ENCODE data around the gene CRACR2B.
A peak's percentile ranks its signal among the peaks of the same experiment; 100 is the strongest.

Gene CRACR2B

GRCh38 chr11:847876-848275, 20.2 kb downstream of the CRACR2B start:
- Histone ChIP-seq H3K4me3 (ENCODE audit: low read depth in 1 of 2, low read length in 2 of 2) (no peak overlapping the region), H3K27me3 (ENCODE audit: control insufficient read depth in 1 of 2, insufficient read depth in 2 of 2, low read length in 2 of 2) (peaks cover 0 to 23% of the 10 kb centered on the region in 2 donors), H3K4me1 (ENCODE audit: insufficient read depth, low read length) (peaks cover 31% of the 10 kb centered on the region)

DNA sequence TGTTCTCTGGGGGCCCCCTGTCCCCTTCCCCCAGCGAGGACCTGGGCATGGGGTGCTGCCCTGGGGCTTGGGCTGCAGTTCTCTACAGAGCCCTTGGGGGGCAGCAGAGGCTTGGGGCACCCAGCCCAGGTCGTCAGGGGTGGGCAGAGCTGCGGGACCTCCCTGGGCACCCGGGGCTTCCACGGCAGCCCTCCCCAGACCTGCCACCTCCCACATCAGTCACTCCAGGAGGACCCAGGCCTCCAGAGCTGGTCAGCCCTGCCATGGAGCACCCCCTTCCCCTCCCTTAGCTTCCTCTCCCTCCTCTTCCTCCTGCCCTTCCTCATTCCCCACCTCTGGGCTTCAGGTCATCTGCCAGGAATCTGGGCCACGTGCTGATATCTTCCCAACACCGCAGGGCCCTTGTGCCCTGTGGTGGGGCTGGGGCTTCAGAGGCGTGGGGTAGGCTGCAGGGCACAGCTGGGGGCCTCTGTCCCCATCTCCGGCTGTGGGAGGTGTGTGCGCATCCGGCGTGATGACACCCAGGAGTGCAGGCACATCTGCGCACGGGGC, 20.7 kb downstream of the CRACR2B start:
- H3K27ac ChIP-seq (ENCODE audit: low read depth, low read length), result no peak overlapping the region
- H3K4me3 ChIP-seq (ENCODE audit: low read depth in 1 of 2, low read length in 2 of 2), result peak overlapping the region in 1 of 2 donors; percentile 14
- H3K4me1 ChIP-seq (ENCODE audit: insufficient read depth, low read length), result peaks cover 31% of the 10 kb centered on the region
- H3K9me3 ChIP-seq (ENCODE audit: low read length), result no peaks in the 10 kb centered on the region
- H3K9ac ChIP-seq (ENCODE audit: low read length), result no peak overlapping the region
- peaks cover 6% of the 10 kb centered on the region for H3K36me3 ChIP-seq (ENCODE audit: insufficient read depth, low read length)
- H3K27me3 ChIP-seq (ENCODE audit: control insufficient read depth in 1 of 2, insufficient read depth in 2 of 2, low read length in 2 of 2), result peaks cover 0 to 23% of the 10 kb centered on the region in 2 donors

More at GRCh38 chr11:847876-848275, 20.2 kb downstream of the CRACR2B start:
- H3K9ac ChIP-seq (ENCODE audit: low read length), result no peak overlapping the region
- H3K27ac ChIP-seq (ENCODE audit: low read depth, low read length), result no peak overlapping the region
- no peaks in the 10 kb centered on the region for H3K9me3 ChIP-seq (ENCODE audit: low read length)
- H3K36me3 ChIP-seq (ENCODE audit: insufficient read depth, low read length), result peaks cover 6% of the 10 kb centered on the region

DNA sequence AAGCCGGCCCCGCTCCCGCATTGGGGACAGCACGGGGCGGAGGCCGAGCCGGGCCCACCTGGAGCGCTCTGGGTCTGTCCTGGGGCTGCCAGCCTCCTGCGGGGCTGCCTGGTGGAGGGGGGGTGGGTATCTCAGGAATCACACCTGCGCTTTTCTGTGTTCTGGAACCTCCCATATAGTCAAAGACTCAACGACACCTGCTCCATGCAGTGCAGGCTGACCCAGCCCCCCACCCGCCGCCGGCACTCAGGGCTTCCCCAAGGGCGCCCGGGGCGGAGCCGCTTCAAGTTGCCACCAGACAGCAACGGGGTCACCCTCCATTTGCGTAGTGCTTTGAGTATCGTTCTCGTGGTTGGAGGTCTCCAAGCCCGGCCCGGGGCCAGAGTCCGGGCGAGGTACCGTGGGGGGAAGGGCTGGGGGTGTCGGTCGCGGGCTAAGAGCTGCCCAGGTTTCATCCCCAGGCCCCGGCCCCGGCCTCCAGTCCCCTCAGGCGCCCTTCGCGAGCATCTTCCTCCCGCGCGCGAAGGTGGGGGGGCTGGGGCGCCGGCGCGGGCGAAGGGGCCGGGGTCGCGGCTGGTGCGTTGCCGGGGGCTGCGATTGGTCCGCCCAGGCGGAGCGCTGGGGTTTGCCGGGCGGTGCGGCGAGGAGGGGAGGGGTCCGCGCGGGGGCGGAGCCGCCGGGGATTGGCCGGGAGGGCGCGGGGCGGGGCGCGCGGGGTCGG, 21.5 kb downstream of the CRACR2B start:
- Histone ChIP-seq H3K36me3 (ENCODE audit: insufficient read depth, low read length) (peaks cover 6% of the 10 kb centered on the region), H3K9me3 (ENCODE audit: low read length) (no peaks in the 10 kb centered on the region), H3K4me1 (ENCODE audit: insufficient read depth, low read length) (peaks cover 24% of the 10 kb centered on the region), H3K9ac (ENCODE audit: low read length) (no peak overlapping the region), H3K27ac (ENCODE audit: low read depth, low read length) (no peak overlapping the region), H3K4me3 (ENCODE audit: low read depth in 1 of 2, low read length in 2 of 2) (peak overlapping the region in 1 of 2 donors; percentile 32), H3K27me3 (ENCODE audit: control insufficient read depth in 1 of 2, insufficient read depth in 2 of 2, low read length in 2 of 2) (peaks cover 0 to 23% of the 10 kb centered on the region in 2 donors)

DNA sequence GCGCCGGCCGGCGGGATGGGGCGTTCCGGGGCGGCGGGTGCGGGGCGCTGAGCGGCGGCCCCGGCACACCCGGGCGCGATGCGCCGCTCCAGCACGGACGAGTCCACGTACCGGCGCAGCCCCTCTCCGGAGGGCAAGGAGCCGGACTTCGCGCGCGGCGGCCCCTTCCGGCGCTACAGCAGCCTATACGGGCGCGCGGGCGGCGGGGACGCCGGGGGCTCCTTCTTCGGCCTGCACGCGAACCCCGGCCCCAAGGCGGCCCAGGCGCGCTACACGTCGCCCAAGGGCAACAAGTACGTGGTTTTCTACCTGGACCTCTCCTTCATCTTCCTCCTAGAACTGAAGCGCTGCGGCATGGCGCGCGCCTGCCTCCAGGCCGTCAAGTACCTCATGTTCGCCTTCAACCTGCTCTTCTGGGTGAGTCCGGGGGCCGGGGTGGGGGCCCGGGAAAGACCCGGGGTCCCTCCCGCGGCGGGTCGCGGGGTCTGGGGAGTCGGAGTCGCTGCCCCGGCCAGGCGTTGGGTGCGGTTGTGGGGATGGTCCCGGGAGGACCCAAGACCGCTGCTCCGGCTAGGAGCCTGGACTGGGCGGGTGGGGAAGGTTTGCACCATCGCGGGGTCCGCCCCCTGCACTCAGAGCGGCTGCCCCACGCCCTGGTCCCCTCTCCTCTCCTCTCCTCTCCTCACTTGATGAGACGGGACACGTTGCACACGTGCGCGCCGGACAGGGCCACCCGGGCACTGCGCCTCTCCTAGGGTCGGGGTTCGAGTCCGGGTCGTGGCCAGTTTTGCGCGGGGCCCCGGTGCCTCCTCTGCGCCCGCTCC, 22.4 kb downstream of the CRACR2B start:
- Histone ChIP-seq H3K4me1 (ENCODE audit: insufficient read depth, low read length) (peaks cover 16% of the 10 kb centered on the region), H3K27ac (ENCODE audit: low read depth, low read length) (no peak overlapping the region), H3K36me3 (ENCODE audit: insufficient read depth, low read length) (peaks cover 6% of the 10 kb centered on the region), H3K9me3 (ENCODE audit: low read length) (no peaks in the 10 kb centered on the region), H3K9ac (ENCODE audit: low read length) (no peak overlapping the region), H3K4me3 (ENCODE audit: low read depth in 1 of 2, low read length in 2 of 2) (peak overlapping the region in 1 of 2 donors; percentile 27), H3K27me3 (ENCODE audit: control insufficient read depth in 1 of 2, insufficient read depth in 2 of 2, low read length in 2 of 2) (peaks cover 0 to 23% of the 10 kb centered on the region in 2 donors)

DNA sequence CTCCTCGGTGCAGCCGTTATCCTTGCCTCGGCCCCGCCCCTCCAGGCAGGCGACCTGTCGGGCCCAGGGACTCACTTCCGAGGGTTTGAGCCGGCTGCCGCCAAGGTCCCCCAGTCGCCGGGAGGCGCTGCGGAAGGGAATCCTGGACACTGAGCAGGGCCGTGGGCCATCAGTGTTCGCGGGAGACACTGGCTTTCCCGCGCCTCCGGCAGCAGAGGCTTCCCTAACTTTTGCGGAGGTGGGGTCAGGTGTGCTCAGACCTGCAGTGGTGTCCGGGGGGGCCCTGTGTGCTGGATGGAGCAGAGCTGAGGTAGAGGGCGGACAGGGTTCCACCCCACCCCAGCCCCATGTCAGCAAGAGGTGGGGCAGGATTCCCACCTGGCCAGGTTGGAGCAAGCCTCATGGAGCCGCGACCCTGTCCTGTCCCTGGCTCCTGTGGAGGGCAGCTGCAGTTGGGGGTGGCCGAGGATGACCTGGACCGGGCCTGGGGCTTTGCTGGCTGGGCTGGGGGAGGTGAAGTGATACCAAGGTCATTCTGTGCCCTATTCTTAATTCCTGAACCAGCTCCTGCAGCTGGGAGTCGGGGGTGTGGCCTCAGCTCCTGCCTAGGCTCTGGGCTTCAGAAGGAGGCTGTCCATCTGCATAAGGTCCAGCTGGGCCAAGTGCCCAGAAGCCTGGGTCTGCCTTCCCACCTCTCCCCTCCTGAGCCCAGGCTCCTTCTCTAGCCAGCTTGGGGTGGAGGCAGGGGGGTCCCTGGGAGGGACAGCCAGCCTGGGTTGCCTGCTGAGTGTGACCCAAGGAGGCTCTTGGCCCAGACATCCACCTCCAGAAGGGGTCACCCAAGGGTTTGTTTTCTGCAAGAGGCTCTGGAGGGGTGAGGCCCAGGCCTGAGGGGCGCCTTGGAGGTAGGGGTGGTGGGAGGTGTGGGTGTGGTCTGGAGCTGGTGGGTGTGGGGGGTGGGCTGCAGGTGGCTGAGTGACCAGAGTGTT, 23.4 kb downstream of the CRACR2B start:
- H3K9ac ChIP-seq (ENCODE audit: low read length), result no peak overlapping the region
- peaks cover 6% of the 10 kb centered on the region for H3K36me3 ChIP-seq (ENCODE audit: insufficient read depth, low read length)
- peaks cover 0 to 23% of the 10 kb centered on the region in 2 donors for H3K27me3 ChIP-seq (ENCODE audit: control insufficient read depth in 1 of 2, insufficient read depth in 2 of 2, low read length in 2 of 2)
- H3K27ac ChIP-seq (ENCODE audit: low read depth, low read length), result no peak overlapping the region
- H3K9me3 ChIP-seq (ENCODE audit: low read length), result no peaks in the 10 kb centered on the region
- H3K4me1 ChIP-seq (ENCODE audit: insufficient read depth, low read length), result peaks cover 14% of the 10 kb centered on the region
- no peak overlapping the region for H3K4me3 ChIP-seq (ENCODE audit: low read depth in 1 of 2, low read length in 2 of 2)

DNA sequence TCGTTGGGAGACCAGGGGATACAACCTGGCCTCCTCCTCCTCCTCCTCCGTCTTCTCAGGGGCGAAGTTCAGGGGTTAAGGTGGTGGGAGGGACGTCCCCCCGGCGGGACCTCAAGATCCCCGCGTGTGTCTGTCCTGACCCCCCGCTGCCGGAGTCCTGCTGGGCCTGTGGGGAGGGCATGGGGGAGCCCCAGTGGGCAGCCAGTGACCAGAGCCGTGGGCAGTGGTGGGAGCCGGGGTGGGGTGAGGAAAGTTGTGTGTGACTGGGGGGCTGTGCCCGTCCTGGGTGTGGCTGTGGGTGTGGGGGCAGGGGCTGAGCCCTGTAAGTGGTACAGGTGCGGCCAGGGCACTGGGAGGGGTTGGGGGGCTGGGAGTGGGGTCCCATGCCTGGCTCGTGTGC, 25.0 kb downstream of the CRACR2B start:
- H3K9ac ChIP-seq (ENCODE audit: low read length), result no peak overlapping the region
- H3K27ac ChIP-seq (ENCODE audit: low read depth, low read length), result no peak overlapping the region
- peaks cover 6% of the 10 kb centered on the region for H3K36me3 ChIP-seq (ENCODE audit: insufficient read depth, low read length)
- H3K9me3 ChIP-seq (ENCODE audit: low read length), result no peaks in the 10 kb centered on the region
- peaks cover 0 to 22% of the 10 kb centered on the region in 2 donors for H3K27me3 ChIP-seq (ENCODE audit: control insufficient read depth in 1 of 2, insufficient read depth in 2 of 2, low read length in 2 of 2)
- H3K4me3 ChIP-seq (ENCODE audit: low read depth in 1 of 2, low read length in 2 of 2), result no peak overlapping the region
- H3K4me1 ChIP-seq (ENCODE audit: insufficient read depth, low read length), result peaks cover 14% of the 10 kb centered on the region

GRCh38 chr11:853682-854448, 26.1 kb downstream of the CRACR2B start:
- H3K36me3 ChIP-seq (ENCODE audit: insufficient read depth, low read length), result peaks cover 6% of the 10 kb centered on the region
- no peak overlapping the region for H3K4me3 ChIP-seq (ENCODE audit: low read depth in 1 of 2, low read length in 2 of 2)
- no peak overlapping the region for H3K9ac ChIP-seq (ENCODE audit: low read length)
- H3K9me3 ChIP-seq (ENCODE audit: low read length), result no peaks in the 10 kb centered on the region
- H3K4me1 ChIP-seq (ENCODE audit: insufficient read depth, low read length), result peaks cover 5% of the 10 kb centered on the region
- H3K27ac ChIP-seq (ENCODE audit: low read depth, low read length), result no peak overlapping the region
- H3K27me3 ChIP-seq (ENCODE audit: control insufficient read depth in 1 of 2, insufficient read depth in 2 of 2, low read length in 2 of 2), result peaks cover 0 to 14% of the 10 kb centered on the region in 2 donors

DNA sequence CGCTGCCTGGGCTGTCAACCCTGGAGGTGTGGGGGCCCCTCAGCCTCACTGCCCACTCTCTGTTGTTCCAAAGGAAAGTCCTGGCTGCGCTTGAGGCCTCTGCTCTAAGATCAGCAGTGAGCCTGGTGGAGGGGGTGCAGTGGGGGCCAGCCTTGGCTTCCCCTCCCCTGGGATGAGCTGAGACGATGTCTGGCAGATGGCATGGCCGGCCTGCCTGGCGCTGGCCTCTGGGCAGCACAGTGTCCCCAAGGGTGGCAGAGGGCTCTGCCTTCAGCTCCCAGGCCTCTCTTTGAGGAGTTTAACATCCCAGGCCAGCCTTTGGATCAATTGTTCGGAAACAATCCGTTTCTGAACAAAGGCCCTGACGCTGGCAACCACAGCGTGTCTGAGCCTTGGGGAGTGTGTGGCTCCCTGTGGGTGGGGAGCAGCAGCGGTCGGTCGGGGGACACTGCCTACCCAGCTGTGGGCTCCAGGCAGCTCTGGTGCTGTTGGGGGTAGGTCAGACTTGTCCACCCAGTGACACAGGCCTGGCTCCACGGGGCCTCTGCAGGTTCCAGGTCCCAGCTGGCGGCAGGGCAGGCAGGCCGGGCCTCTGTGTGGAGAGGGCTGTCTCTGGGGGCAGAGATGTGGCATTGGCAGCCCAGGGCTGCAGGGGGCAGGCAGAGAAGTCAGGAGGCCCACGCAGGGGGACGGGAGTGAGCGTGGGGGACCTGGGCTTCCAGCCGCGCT, 27.0 kb downstream of the CRACR2B start:
- Histone ChIP-seq H3K27ac (ENCODE audit: low read depth, low read length) (no peak overlapping the region), H3K9me3 (ENCODE audit: low read length) (no peaks in the 10 kb centered on the region), H3K9ac (ENCODE audit: low read length) (no peak overlapping the region), H3K4me1 (ENCODE audit: insufficient read depth, low read length) (peaks cover 8% of the 10 kb centered on the region), H3K27me3 (ENCODE audit: control insufficient read depth in 1 of 2, insufficient read depth in 2 of 2, low read length in 2 of 2) (peaks cover 0 to 9% of the 10 kb centered on the region in 2 donors), H3K36me3 (ENCODE audit: insufficient read depth, low read length) (peaks cover 6% of the 10 kb centered on the region), H3K4me3 (ENCODE audit: low read depth in 1 of 2, low read length in 2 of 2) (no peak overlapping the region)

- Histone ChIP-seq H3K27ac (ENCODE audit: low read depth, low read length) (no peak overlapping the region), H3K9ac (ENCODE audit: low read length) (no peak overlapping the region), H3K9me3 (ENCODE audit: low read length) (no peaks in the 10 kb centered on the region), H3K4me3 (ENCODE audit: low read depth in 1 of 2, low read length in 2 of 2) (no peak overlapping the region), H3K27me3 (ENCODE audit: control insufficient read depth in 1 of 2, insufficient read depth in 2 of 2, low read length in 2 of 2) (peaks cover 0 to 5% of the 10 kb centered on the region in 2 donors), H3K4me1 (ENCODE audit: insufficient read depth, low read length) (peaks cover 13% of the 10 kb centered on the region), H3K36me3 (ENCODE audit: insufficient read depth, low read length) (peaks cover 6% of the 10 kb centered on the region)
Measured at GRCh38 chr11:855330-855674, 27.6 kb downstream of the CRACR2B start.

- H3K27me3 ChIP-seq (ENCODE audit: control insufficient read depth in 1 of 2, insufficient read depth in 2 of 2, low read length in 2 of 2), result peaks cover 0 to under 1% of the 10 kb centered on the region in 2 donors
- H3K9me3 ChIP-seq (ENCODE audit: low read length), result no peaks in the 10 kb centered on the region
- H3K27ac ChIP-seq (ENCODE audit: low read depth, low read length), result no peak overlapping the region
- no peak overlapping the region for H3K4me3 ChIP-seq (ENCODE audit: low read depth in 1 of 2, low read length in 2 of 2)
- H3K4me1 ChIP-seq (ENCODE audit: insufficient read depth, low read length), result peaks cover 18% of the 10 kb centered on the region
- peaks cover 6% of the 10 kb centered on the region for H3K36me3 ChIP-seq (ENCODE audit: insufficient read depth, low read length)
- no peak overlapping the region for H3K9ac ChIP-seq (ENCODE audit: low read length)
Measured at GRCh38 chr11:855796-856195, 28.1 kb downstream of the CRACR2B start.
